GM12878 (cell line): ENCODE data around the gene SLC6A20. TPM values are rescaled to one million over a fixed set of nuclear protein-coding genes. Genes with fewer than 3 reads are reported as not detected.

ENCODE experiments used
- ATAC-seq: fragments of 200-7000 bp; cut with Tn5 transposase; 3 replicates; pipeline ENCODE4 v1.9.1; 2020; ENCODE audit warnings: mild to moderate bottlenecking, moderate library complexity
- BruUV-seq: library from RNA; stranded (reverse); fragments of 400-500 nt; replicated peaks from 2 replicates; lab custom pipeline; 2021; lab: Mats Ljungman, UMichigan
- CTCF ChIA-PET: fragments of 300-600 bp; sonication (Branson Sonifier 250); formaldehyde crosslinking; extraction: SDS; loops from one replicate; lab custom pipeline; 2021; ENCODE audit warnings: inconsistent platforms; lab: Yijun Ruan, JAX
- POLR2A ChIA-PET: fragments of 350-600 bp; formaldehyde crosslinking; extraction: SDS; loops from one replicate; lab custom pipeline; 2021; ENCODE audit warnings: inconsistent platforms; lab: Charles Lee
- RAD21 ChIA-PET: fragments of 300-600 bp; sonication (Branson Sonifier 250); formaldehyde crosslinking; loops from one replicate; lab custom pipeline; 2023; ENCODE audit warnings: antibody characterized with exemption; ENCODE audit not compliant: unreplicated experiment; lab: Charles Lee
- SMC1A ChIA-PET: fragments of 300-600 bp; sonication (Branson Sonifier 250); formaldehyde crosslinking; loops from one replicate; lab custom pipeline; 2023; ENCODE audit not compliant: unreplicated experiment, uncharacterized antibody; lab: Charles Lee
- DNase-seq: peaks from one replicate; pipeline ENCODE4 v3.0.0-alpha.2; 2011; ENCODE audit warnings: low read depth, low spot score
- FAIRE-seq: peaks from 3 replicates; lab custom pipeline; 2011; peaks lifted over from hg19 to GRCh38; lab: Jason Lieb, UNC
- H2AFZ ChIP-seq: 2 replicates; pipeline ENCODE4 v1.6.0; 2011; ENCODE audit warnings: low read depth, low read length, control low read depth; ENCODE audit not compliant: control insufficient read depth
- H3K27ac ChIP-seq: 2 replicates; pipeline ENCODE4 v1.5.1; 2011; ENCODE audit warnings: control low read depth; ENCODE audit not compliant: control insufficient read depth, insufficient read depth
- H3K27me3 ChIP-seq, 2 experiments: replicated peaks in 1 of 2; 2 replicates each; pipeline versions ENCODE4 v1.6.0 to v1.6.1; 2011; ENCODE audit warnings: low read length in 1 of 2; ENCODE audit not compliant: control insufficient read depth in 2 of 2, insufficient read depth in 2 of 2
- H3K36me3 ChIP-seq, 2 experiments: 2 replicates each; pipeline ENCODE4 v1.5.1; 2011; ENCODE audit warnings: low read length in 1 of 2; ENCODE audit not compliant: control insufficient read depth in 2 of 2, insufficient read depth in 2 of 2
- H3K4me1 ChIP-seq: 2 replicates; pipeline ENCODE4 v1.6.1; 2011; ENCODE audit warnings: mild to moderate bottlenecking, low read length, moderate library complexity, mixed read lengths; ENCODE audit not compliant: control insufficient read depth, insufficient read depth
- H3K4me2 ChIP-seq: 2 replicates; pipeline ENCODE4 v1.6.0; 2011; ENCODE audit warnings: control low read depth; ENCODE audit not compliant: control insufficient read depth, insufficient read depth
- H3K4me3 ChIP-seq: fragments of 200-600 bp; sonication (generic); 2 replicates; pipeline ENCODE4 v1.5.1; 2016
- H3K79me2 ChIP-seq: 2 replicates; pipeline ENCODE4 v1.6.0; 2011; ENCODE audit warnings: low read length; ENCODE audit not compliant: control insufficient read depth, insufficient read depth
- H3K9ac ChIP-seq: 2 replicates; pipeline ENCODE4 v1.8.0; 2011; ENCODE audit warnings: low read length, control low read depth, mixed read lengths; ENCODE audit not compliant: control insufficient read depth, insufficient read depth
- H3K9me3 ChIP-seq: replicated peaks from 3 replicates; pipeline ENCODE4 v1.5.1; 2011; ENCODE audit warnings: mild to moderate bottlenecking, low read length; ENCODE audit not compliant: control insufficient read depth, insufficient read depth
- H4K20me1 ChIP-seq: 2 replicates; pipeline ENCODE4 v1.6.0; 2011; ENCODE audit not compliant: control insufficient read depth, insufficient read depth
- CHD4 ChIP-seq: fragments of 200-600 bp; sonication (generic); IDR thresholded peaks from 2 replicates; pipeline ENCODE4 v1.6.1; 2016; ENCODE audit warnings: mild to moderate bottlenecking
- CTCF ChIP-seq, 3 experiments: IDR thresholded peaks in 2 of 3; conservative IDR thresholded peaks in 1 of 3; 2 replicates each; pipeline ENCODE4 v1.5.1; 2011; ENCODE audit warnings: low read depth in 3 of 3, low read length in 3 of 3, mild to moderate bottlenecking in 3 of 3, control low read depth in 2 of 3, moderate library complexity in 2 of 3, inconsistent platforms in 1 of 3, mixed read lengths in 1 of 3; ENCODE audit not compliant: control insufficient read depth in 2 of 3, insufficient read depth in 1 of 3; ENCODE audit errors: extremely low read depth in 1 of 3
- EGR1 ChIP-seq, 2 experiments: IDR thresholded peaks; 1 replicate in 1 of 2; 2 replicates in 1 of 2; pipeline ENCODE4 v1.6.1; 2011 to 2012; ENCODE audit warnings: low read depth in 2 of 2, low read length in 2 of 2, borderline replicate concordance in 1 of 2, mild to moderate bottlenecking in 1 of 2, moderate library complexity in 1 of 2
- MEF2A ChIP-seq: IDR thresholded peaks from 2 replicates; pipeline ENCODE4 v1.6.1; 2011; ENCODE audit warnings: low read depth, mild to moderate bottlenecking, low read length, moderate library complexity; ENCODE audit not compliant: insufficient read depth
- RAD21 ChIP-seq: IDR thresholded peaks from 2 replicates; pipeline ENCODE4 v1.6.1; 2011; ENCODE audit warnings: mild to moderate bottlenecking, low read depth, low read length, moderate library complexity; ENCODE audit not compliant: insufficient read depth
- SIN3A ChIP-seq: IDR thresholded peaks from 2 replicates; pipeline ENCODE4 v1.6.1; 2012; ENCODE audit warnings: low read depth, low read length, improper control_type of control experiment
- SMC3 ChIP-seq: IDR thresholded peaks from 2 replicates; pipeline ENCODE4 v1.6.1; 2011; ENCODE audit warnings: low read length, improper control_type of control experiment, borderline replicate concordance
- ZNF207 ChIP-seq: fragments of 450-650 bp; IDR thresholded peaks from 2 replicates; pipeline ENCODE4 v1.6.1; 2014; ENCODE audit warnings: antibody characterized with exemption, mild to moderate bottlenecking, borderline replicate concordance
- WGBS: methylation state at CpG from one replicate; pipeline ENCODE4 v1.1.6; 2016; ENCODE audit warnings: low lambda C conversion rate; ENCODE audit not compliant: insufficient replicate concordance, insufficient coverage; ENCODE audit errors: missing lambda C conversion rate; 5-methylcytosine and 5-hydroxymethylcytosine counted together
- in situ Hi-C: fragments of 300-500 bp; cut with MboI; formaldehyde crosslinking; loops from 9 replicates; pipeline ENCODE4 v1.14.3; 2018; ENCODE audit warnings: mixed read lengths
- intact Hi-C: fragments of 100-400 bp; cut with micrococcal nuclease; formaldehyde crosslinking; loops from one replicate; pipeline ENCODE4 v1.14.2; 2022; ENCODE audit not compliant: unreplicated experiment
- polyA plus RNA-seq, 11 experiments: library from polyadenylated mRNA; depleted of rRNA in 4 of 11; unstranded in 6 of 11; stranded (reverse) in 5 of 11; fragments of >200 nt; fragmentation: Nextera tagmentation in 4 of 11; fragmentation: Illumina TruSeq in 1 of 11; extraction: Ambion mirVana in 4 of 11; extraction: Trizol in 1 of 11; gene quantifications; 1 replicate in 1 of 11; 2 replicates in 10 of 11; pipeline versions ENCODE4 v1.2.1 to v1.2.3, GENCODE V29; 2011 to 2016; ENCODE audit warnings: inconsistent platforms in 2 of 11, missing spikeins in 2 of 11, low read depth in 1 of 11
- total RNA-seq, 4 experiments: library from RNA; depleted of rRNA in 3 of 4; stranded (reverse); fragments of >200 nt in 3 of 4; fragmentation: Illumina TruSeq in 1 of 4; extraction: Trizol in 1 of 4; gene quantifications; 2 replicates each; pipeline versions ENCODE4 v1.2.1 to v1.2.3, GENCODE V29; 2013 to 2021

SLC6A20 gene
- total and polyA plus RNA-seq, 10 of the 15 experiments (the other 5 are each of a cell fraction or from before 2014, with no cell fraction given), result 0.31 to 4.1 (median 1.1) TPM

GRCh38 chr3:45832699-45833098, 36.4 kb upstream of the SLC6A20 start:
- Histone ChIP-seq H3K36me3 (peaks cover 2 to 3% of the 10 kb centered on the region in 2 experiments; a peak in 3 of 4 replicates), H3K27ac (no peak overlapping the region), H3K9me3 (no peaks in the 10 kb centered on the region), H4K20me1 (no peaks in the 10 kb centered on the region), H3K4me2 (no peak overlapping the region), H2AFZ (no peak overlapping the region), H3K4me1 (no peaks in the 10 kb centered on the region), H3K4me3 (no peak overlapping the region), H3K27me3 (no peaks in the 10 kb centered on the region), H3K9ac (no peak overlapping the region), H3K79me2 (no peaks in the 10 kb centered on the region)
- ATAC-seq (peak; percentile 53; the same call in 1 of the 3 replicates), DNase-seq (no peak), FAIRE-seq (peak; percentile 49)
- SMC1A ChIA-PET, result interaction anchor here (0.8 to 2.3 kb wide), 12 partner anchors 9 to 124 kb away, joined by 3 to 13 read pairs (median 4); partner anchors contain the start of gene LZTFL1
- no peak for TF ChIP-seq ZNF207
- TF ChIP-seq CHD4, result no peak
- no peak for TF ChIP-seq SIN3A
- peak; percentile 39 to 50 (median 46); a peak in 5 of 6 replicates for TF ChIP-seq CTCF (IDR thresholded peaks at IDR 0.05 in 2 of 3, conservative IDR thresholded peaks at IDR 0.05 in 1 of 3; ENCODE audit: control insufficient read depth in 2 of 3, extremely low read depth in 1 of 3, insufficient read depth in 1 of 3, low read depth in 3 of 3, low read length in 3 of 3)
- TF ChIP-seq SMC3, result peak; percentile 45; the same call in 1 of the 2 replicates
- TF ChIP-seq RAD21, result peak; percentile 51
- no peak for TF ChIP-seq MEF2A
- no peak for TF ChIP-seq EGR1 (IDR thresholded peaks at IDR 0.05; ENCODE audit: borderline replicate concordance in 1 of 2, low read depth in 2 of 2, low read length in 2 of 2)
- BruUV-seq, result no TSS peak
- CTCF ChIA-PET, result interaction anchor here (0.7 to 3.2 kb wide), 9 partner anchors 9 to 173 kb away, joined by 3 to 17 read pairs (median 3); no protein-coding TSS in a partner anchor
- 89% methylated on average over 5 of the region's 5 CpGs for WGBS
- RAD21 ChIA-PET, result interaction anchor here (0.6 to 1.6 kb wide), 7 partner anchors 11 to 243 kb away, joined by 3 read pairs; no protein-coding TSS in a partner anchor
- in situ Hi-C loops, result no loop called here
- intact Hi-C loops, result loop anchor here (2.0 kb wide), 1 partner anchor 72 kb away; no protein-coding TSS in a partner anchor
- POLR2A ChIA-PET, result interaction anchor here (1.0 kb wide), 1 partner anchor 40 kb away, joined by 3 read pairs; no protein-coding TSS in a partner anchor
